Measurements from ENCODE around the gene CYBC1.
A peak's percentile ranks its signal among the peaks of the same experiment; 100 is the strongest.

The CYBC1 gene

DNA sequence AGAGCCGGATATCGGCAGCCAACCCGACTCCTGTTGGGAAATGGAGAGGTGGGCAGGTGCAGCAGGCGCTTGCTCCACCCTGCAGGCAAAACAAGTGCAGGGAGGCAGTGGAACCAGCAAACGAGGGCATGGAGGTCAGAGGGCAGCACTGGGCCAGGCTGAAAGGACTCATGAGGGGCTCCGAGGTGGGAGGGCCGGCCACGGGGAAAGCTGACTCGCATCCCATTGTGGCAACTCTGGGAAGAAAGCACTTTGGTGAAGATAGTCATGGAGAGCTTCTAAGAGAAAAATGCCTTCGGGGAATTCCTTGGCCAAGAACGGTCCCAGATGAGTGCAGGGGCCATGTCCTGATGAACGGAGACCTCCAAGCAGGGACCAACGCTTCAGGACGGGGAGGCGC, 4.4 kb downstream of the CYBC1 start:
- no peak for DNase-seq

DNA sequence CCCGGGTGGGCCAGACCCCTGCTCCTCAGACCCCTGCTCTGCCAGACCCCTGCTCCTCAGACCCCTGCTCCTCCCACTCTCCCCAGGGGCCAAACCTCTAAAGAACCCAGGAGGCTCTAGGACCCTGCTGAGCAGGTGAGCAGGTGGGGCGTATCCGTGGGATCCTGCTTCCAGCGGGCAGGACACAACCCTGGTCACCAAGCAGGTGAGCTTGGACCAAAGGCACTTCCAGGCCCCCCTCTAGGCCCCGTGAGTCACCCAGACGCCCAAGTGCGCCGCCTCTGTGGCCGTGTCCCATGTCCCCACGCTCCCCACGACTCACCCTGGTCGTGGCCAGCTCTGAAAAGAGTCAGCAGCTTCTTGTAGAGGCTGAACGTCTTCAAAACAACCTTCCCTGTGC, 5.0 kb downstream of the CYBC1 start:
- no peak for DNase-seq

DNA sequence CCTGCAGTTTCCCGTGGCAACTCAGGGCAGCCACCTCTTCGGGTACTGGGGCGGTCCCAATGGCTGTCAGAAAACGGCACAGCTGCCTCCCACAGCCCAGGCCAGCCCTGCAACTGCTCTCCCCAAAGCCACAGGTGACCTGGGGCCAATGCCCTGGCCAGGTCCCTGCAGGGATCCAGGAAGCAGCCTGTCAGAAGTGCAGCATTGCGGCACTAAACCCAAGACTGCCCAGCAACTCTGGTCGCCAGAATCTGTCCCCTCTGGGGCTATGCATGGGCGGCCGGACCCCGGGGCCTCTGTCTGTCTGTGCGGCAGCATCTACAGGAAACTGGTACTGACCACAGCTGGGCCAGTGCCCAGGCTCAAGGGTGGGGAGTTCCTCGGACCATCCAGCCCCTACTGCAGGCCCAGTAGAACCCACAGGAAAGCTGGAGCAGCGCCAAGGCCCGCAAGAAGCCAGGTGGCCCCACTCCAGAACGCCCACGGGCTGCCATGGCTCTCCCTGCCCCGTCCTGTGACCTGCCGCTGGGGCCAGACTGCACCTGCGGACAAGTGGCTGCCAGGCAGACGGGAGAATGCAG, 5.5 kb downstream of the CYBC1 start:
- peak; percentile 31 for DNase-seq

DNA sequence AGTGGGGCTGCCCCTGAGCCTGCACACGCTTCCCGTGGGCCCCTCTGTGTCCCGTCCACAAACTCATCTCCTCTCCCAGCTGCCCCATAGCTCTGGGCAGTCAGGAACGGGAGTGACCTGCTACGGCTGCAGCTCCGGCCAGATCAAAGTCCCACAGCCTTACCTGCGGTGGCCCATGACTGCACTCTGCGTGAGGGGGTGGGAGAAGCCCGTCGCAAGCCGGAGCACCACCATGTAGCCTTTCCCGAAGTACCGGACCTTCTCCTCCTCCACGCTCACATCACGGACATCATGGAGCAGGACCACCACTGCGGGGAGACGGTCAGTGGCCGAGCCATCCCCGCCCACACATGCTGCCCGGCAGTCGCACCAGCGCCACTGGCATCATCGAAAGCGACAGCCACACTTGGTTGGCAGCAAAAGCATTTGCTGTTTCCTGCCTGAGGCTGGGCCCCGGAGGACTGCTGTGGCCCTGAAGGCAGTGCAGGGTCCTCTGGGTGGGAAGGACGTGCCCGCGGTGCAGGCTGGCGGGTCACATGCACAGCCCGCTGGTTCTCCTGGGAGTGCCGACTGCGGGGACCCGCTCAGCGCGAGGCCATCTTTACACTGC, 6.2 kb downstream of the CYBC1 start:
- no peak for DNase-seq

DNA sequence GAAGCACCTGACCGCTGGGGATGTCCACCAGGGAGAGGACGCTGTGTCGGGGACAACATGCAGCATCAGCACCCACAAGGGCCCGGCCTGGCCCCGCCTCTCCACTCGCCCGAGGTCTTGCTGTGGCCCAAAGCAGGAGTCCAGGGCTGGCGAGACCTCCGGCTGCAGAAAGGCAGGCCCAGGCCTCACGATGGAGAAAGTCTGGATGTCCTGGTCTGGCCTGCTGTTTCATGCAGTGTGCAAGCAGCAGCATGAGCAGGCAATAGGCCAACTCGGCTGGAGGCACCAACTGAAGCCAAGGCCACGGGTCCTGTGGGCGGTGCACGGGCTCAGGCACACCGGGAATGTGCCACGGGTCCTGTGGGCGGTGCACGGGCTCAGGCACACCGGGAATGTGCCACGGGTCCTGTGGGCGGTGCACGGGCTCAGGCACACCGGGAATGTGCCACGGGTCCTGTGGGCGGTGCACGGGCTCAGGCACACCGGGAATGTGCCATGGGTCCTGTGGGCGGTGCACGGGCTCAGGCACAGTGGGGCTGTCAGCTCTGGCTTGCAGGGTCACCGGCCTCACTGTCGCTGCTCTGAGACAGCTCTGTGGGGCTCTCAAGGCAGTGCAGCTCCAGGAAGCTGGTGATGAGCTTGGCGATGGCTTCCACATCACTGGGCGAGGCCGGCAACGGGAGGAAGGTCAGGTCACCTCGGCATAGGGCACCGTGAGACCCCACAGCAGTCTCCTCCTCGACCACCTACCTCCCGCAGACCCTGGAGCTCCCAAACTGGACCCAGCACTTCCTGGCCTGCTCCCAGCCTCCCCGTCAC, 6.9 kb downstream of the CYBC1 start:
- no peak for DNase-seq

DNA sequence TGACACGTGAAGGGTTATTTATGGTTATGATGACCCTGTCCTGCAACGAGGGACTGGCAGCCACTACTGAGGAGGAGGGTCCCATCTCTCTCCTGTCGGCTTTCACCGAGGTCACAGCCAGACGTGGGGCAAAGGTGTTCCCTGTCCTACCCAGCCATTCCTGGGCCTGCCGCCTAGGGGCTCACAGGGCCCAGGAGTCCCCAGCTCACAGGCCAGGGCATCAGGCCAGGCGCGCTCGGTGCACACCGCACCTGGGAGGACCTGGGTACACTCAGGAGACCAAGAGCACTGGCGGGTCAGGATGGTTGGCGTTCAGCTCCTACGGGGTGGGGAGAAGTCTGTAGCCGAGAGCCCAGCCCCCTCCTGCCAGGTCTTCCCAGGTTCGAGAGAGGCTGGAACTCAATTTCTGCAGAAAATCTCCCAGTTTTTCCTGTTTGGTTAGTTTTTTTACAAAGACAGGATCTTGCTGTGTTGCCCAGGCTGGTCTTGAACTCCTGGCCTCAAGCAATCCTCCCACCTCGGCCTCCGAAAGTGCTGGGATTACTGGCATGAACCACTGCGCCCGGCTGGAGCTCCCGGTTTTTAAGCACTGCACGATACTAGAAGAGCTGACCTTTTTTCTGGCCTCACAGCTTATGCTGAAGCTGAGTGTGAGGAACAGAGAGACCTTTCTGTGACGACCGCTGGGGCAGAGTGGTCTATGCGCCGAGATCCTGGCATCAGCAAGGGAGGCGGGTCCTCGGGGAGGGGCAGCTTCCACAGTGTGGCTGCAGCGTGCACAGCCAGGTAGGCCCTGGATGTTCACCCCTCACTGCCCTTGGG, 7.7 kb downstream of the CYBC1 start:
- no peak for DNase-seq

DNA sequence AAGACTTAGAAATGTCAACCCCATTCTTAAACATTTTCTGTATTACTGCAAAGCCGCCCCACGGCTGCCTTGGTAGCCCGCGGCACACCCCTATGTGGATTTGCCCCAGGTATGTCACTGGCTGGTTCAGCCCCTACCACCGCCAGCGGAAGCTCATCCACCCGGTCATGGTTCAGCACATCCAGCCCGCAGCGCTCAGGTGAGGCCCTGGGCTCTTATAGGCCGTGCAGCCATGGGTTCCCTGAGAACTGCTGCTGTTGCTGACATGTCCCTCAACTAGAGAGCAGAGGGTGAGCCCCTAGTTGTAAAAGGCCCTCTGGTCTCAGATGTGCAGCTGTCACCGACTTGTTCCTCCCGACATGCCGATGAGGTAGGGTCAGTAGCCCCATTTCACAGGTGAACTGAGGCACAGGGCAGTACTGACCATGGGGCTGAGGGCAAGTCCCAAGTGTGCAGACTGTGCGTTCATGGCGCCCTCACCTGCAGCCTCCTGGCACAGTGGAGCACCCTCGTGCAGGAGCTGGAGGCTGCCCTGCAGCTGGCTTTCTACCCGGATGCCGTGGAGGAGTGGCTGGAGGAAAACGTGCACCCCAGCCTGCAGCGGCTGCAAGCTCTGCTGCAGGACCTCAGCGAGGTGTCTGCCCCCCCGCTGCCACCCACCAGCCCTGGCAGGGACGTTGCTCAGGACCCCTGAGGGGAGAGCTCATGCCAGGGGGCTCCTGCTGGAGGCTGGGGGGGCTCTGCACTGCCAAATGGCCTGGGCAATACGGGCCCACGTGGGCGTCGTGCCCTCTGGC, 8.7 kb downstream of the CYBC1 start:
- DNase-seq, result no peak

DNA sequence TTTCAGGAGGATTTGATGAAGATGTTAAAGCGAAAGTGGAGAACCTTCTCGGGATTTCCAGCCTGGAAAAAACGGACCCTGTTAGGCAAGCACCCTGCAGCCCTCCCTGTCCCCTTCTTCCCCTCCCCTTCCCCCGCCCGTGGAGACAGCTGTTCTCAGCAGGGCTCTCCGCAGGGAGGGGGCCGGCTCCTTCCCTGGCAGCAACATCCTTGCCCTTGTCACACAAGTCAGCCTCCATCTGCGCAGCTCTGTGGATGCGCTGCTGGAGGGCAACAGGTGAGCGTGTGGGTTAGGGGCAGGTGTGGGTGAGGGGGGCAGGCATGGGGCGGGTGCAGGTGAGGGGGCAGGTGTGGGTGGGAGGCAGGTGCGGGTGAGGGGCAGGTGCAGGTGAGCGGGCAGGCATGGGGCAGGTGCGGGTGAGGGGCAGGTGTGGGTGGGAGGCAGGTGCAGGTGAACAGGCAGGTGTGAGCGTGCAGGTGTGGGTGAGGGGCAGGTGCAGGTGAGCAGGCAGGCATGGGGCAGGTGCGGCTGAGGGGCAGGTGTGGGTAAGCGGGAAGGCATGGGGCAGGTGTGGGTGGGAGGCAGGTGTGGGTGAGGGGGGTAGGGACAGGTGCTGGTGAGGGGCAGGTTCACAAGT, 9.4 kb downstream of the CYBC1 start:
- DNase-seq, result no peak

DNA sequence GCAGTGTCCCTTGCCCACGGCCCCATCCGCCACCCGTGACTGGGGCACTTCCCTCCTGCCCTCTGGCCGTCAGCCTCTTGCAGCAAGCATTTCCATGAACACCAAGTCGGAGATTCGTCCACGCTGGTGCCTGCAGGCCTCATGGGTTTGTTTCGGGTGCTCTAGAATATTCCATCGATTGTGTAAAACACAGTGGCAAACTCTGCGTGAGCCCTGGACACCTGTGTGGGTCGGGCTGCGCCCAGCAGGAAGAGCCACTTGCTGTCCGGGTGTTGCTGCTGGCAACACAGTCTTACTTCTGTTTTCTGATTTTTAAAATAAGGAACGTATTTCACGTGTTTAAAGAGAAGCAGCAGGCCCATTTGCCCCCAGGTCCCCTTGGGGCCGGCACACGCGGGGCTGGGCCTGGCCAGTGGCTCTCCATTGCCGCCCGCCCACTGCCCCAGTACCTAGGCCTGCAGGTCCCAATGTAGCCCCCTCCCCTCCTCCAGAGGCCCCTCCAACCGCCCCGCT, 10.0 kb downstream of the CYBC1 start:
- DNase-seq, result no peak

DNA sequence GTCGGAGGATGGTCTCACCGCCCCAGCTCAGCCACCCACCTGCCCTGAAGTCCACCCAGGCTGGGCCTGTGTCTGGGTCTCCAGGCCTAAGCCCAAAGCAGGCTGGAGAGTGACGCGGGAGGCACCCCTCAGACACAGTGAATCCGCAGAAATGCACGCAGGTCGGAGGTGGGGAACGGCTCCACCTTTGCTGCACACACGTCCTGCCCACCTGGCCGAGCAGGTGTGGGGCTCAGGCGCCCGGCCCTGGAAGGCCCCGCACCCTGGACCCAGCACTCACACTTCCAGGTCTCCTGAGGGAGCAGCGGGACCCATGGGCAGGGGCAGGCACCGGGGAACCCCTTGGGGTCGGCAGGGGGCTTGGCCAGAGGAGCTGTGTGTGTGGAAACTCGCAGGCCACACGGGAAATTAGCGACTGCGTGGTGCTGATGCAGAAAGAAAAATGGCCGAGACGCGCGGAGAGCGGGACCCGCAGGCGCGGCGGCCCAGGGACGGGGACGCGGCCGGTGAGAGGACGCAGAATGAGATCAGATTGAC, 10.7 kb downstream of the CYBC1 start:
- no peak for DNase-seq

DNA sequence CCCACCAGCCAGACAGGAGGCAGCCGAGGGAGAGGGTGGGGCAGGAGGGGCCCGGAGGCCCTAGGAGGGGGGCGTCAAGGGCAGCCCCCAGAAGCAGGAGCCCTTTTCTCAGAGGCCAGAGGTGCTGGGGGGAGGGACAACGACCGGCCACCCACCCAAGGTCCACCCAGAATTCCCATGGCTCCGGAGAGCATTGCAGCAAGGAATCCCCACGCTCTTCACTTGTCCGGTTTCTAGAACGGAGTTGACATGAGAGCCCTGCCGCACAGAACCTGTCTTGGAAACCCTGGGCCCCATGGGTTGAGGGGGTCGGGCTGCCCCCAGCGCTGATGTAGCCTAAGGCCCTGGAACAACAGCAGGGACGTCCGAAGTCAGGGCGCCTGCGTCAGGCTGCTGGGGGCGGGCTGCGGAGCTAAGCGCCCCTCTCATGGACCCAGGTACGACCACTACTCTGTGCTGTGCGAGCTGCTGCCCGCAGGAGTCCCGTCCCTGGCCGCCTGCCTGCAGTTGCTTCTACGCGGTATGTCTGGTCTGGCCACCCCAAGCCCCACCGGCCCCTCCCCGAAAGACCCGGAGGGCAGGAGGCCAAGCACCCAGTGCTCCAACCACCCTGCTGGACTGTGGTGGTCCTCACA, 11.2 kb downstream of the CYBC1 start:
- DNase-seq, result no peak

DNA sequence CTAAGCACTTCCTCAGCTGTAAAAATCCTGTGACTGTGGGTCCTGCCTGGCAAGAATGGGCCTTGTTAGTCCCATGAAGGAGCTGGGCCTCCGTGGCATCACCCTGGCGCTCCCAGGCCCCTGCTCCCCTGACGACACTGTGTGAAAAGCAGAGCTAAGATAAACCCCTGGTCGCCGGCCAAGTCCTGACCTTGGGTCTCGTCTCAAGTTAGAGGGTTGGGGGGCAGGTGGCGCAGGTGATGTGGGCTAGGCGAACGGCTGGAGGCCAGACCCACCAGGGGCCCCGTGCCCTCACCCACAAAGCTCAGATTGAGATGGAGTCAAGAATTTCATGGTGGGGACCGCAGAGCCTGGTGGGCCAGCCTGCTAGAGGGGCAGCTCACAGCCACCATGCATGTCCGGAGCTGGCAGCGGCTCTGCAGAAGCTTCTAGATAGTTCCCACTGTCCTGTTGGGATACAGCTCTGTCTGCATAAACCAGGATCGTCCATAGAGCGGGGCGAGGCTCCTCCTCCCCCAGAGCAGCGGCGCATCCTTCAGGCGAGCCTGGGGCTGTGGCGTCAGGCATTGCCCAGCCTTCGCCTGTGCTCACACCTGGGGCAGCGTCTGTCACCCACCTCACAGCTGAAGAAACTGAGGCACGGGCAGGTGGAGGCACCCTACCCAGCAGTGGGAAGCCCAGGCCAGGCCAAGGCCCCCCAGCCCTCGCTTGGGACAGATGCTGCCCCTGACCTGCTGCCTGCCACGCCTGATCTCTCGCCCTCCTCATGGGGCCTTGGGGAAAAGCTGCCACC, 12.0 kb downstream of the CYBC1 start:
- no peak for DNase-seq

DNA sequence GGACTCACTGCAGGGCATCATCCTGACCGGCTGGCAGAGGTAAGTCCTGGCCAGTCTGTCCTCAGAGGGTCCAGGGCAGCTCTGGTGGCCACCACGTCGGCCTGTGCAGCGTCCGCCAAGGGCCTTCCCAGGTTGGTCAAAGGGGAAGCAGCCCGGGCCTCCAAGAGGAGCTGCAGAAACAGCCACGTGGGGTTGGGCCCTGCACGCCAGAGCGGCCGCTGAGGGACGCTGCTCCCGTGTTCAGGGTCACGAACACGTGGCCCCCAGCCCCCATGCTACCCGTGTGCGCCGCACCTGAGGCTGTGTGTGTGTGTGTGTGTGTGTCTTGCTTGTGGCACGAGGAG, 13.3 kb downstream of the CYBC1 start:
- no peak for DNase-seq

DNA sequence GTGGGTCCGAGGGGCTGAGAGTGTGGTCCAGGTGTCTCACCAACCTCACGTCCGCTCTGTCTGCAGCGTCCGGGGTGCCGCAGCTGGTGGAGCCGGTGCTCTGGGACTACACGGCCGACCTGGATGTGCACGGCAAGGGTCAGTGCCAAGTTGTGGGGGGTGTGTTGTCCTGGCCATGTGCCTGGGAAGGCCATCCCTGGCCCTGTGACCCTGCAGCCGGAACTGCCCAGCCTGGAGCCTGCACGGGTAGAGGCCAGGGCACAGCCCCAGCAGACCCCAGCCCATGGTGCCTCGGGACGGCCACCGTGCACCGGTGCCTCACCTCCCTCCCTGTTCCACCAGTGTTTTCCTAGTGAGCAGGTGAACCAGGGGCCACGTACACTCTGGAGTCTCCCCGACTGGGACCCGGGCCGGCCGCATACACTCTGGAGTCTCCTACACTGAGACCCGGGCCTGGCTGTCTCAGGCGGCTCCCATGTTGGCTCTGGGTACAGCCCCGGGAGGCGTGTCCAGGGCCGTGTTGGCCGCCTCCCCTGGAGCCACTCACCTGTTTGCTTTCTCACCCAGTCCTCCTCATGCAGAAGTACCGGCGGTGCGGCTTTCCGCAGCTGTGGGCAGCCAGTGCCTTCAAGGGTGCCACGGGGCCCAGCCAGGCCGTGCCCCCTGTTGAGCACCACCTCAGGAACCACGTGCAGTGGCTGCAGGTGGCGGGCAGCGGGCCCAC, 13.8 kb downstream of the CYBC1 start:
- no peak for DNase-seq

DNA sequence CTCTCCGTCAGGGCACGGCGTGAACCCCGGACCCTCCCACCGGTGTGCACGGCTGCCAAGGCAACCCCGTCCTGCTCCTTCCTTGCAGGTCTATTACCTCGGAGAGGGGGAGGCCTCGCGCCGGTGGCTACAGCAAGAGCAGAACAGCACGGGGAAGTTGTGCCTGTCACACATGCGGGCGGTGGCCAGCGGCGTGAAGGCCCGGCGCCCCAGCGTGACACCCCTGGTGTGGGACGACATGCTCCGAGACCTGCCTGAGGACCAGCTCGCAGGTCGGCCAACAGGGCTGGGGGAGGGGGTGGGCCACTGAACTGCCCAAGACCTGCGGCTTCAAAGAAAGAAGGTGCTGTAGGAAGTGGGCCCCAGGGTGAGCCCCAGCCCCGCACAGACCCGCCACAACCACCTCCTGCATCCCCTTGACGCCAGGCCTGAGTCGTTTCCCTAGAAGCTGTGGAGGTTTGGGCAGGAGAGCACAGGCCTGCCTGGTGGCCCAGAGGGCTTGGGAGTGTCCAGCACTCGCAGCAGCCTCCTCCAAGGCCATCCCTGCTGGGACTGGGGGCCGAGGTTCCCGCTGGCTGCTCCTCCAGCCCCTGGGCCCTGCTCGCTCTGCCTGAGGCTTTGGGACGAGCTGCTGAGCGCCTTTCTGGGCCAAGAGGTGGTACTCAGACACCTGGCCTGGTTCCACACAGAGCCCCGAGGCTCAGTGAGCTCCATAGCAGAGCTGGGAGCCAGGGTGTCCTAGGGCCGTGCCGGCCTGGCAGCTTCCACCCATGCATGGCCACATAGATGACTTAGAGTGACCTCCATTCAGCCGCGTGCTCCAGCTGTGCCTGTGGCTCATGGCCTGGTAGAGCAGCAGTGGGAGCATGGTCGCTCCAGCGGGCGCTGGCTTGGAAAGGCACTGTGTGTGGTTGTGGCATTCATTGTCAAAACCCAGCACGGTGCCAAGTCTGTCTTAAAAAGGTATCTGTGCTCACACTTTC, 14.7 kb downstream of the CYBC1 start:
- DNase-seq, result no peak

DNA sequence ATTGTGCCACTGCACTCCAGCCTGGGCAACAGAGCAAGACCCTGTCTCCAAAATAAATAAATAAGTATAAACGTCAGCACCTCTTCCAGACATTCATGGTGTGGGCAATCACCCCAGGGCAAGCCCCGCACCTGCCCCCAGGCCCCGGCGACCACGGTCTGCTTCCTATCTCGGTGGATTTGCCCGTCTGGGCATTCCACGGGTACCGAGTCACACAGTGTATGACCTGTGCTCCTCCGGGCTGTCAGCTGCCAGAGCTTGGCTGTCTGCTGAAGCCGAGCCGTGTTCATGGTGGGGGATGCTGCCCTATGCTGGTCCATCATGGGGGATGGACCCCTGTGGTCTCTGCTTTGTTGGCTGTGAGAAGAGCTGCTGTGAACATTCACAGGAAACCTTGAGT, 15.4 kb downstream of the CYBC1 start:
- DNase-seq, result no peak

DNA sequence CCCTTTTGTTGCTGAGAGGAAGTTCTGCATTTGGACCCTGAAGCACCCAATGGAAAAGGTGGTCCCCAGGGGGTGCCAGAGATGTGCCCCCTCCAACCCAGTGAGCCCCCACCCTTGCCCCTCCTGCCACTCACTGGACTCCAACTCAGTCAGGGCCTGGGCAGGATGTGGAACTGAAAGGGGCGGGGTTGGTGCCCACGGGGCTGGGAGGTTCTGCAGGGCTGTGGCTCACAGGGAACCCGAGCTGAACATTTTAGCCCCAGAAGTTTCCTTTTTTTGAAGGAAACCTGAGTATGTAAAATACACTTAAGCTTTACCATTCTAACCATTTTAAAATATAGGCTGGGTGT, 16.4 kb downstream of the CYBC1 start:
- DNase-seq, result no peak

DNA sequence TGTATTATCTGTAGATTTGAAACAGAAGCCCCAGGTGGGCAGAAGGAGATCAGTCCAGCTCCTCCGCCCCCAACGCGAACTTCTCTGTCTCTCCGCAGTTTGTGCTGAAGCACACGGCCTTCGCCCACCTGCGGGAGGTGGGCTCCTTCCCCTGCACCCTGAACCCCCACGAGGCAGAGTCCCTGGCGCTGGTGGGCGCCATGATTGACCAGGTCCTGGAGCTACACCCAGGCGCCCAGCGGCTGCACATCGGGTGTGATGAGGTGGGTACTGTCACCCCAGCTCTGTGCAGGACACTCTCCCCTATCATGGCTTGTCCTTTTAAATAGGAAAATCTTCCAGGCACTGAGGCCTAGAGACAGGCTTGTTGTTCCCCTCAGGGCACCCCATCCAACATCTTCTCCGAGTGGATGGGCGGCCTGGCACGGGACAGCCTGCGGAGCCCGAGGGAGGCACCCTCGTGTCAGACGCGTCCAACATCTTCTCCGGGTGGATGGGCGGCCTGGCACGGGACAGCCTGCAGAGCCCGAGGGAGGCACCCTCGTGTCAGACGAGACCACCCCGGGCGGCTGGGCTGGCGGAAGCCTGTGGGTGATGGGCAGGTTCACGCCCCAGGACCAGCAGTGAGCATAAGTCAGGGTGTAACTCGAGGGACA, 16.9 kb downstream of the CYBC1 start:
- DNase-seq, result no peak
